ENCODE measurements around the gene MRPS34. TPM values are rescaled to one million over a fixed set of nuclear protein-coding genes. Genes with fewer than 3 reads are reported as not detected.
A peak's percentile ranks its signal among the peaks of the same experiment; 100 is the strongest.

MRPS34 gene
- total RNA-seq, 1 donor from 2014 or later: 31.4 TPM

GRCh38 chr16:1794908-1795666 is 22.2 kb upstream of the MRPS34 start:
- FAIRE-seq (no peak), DNase-seq (ENCODE audit: low spot score in 2 of 2) (peak in 1 of 2 donors; percentile 10)

- peak in 1 of 2 donors; percentile 20 for DNase-seq (ENCODE audit: low spot score in 2 of 2)
Observed at GRCh38 chr16:1794221-1794871, 21.4 kb upstream of the MRPS34 start.

DNA sequence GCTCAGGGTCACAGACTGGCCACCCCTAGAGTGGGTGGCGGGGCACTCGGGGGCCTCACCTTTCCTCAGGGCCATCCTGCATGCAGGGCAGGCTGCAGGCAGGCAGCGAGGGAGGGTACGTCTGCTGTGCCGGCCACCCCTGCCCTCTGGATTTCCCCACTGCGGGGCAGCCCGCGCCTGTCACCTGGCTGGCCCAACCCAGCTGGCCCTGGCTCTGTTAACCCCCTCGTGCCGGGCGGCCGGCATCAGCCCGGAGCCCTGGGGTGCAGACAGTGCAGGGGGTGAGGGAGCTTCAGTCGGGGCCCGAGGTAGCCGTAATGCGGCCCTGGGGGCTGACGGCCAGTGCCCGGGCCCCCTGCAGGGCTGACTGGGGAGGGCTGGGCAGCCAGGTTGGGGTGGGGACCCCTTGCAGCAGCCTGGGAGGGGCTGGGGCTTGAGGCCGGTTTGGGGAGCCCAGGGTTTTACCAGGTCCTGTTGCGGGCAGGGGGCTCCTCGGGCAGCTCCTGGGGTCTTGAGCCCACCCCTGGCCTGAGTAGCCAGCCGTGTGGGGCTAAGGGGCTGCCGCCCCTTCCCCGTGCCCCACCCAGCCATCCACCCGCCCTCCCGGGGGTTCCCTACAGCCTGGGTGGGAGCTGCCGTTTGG is 20.8 kb upstream of the MRPS34 start, which contains the start of gene IGFALS:
IGFALS (minus strand) TSS at position 128 of the 643 bp plus-strand sequence; CDS start at position 75, 53 bp downstream.
- DNase-seq (ENCODE audit: low spot score in 2 of 2) (peak in 1 of 2 donors; percentile 21), FAIRE-seq (no peak)

More at GRCh38 chr16:1794221-1794871, 21.4 kb upstream of the MRPS34 start:
- FAIRE-seq: no peak

DNA sequence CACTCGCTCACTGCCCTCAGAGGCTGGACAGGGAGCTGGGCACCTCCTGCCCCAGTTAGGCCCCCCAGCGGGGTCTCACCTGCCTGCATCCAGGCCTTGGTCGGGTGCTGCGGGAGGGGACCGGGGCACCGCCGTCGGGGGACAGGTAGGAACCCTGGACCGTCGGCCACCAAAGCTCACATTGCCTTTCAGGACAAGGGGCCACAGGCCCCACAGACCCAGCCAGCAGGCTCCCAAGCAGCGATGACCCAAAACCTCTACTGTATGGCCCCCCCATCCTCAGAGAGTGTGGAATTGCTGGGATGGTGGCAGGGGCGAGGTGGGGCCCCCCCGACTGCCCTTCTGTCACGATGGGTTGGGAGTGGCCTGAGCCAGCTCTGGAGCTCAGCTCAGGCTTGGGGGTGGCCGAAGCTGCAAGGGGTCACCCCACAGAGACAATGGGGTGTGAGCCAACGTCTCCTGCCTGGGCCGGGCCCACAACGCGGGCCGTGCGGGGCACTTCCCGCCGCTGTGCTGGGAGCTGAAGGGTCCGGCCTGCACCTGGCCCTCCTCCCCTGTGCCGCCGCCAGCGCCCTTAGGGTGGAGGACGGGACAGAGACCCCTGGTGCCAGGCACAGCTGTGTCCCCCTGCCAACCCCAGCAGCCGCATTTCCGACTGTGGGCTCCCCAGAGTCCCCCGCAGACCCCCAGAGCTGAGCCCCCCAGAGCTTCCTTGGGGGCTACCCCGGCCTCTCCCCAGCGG is 20.1 kb upstream of the MRPS34 start:
- FAIRE-seq (no peak), DNase-seq (ENCODE audit: low spot score in 2 of 2) (peak in 1 of 2 donors; percentile 14)

DNA sequence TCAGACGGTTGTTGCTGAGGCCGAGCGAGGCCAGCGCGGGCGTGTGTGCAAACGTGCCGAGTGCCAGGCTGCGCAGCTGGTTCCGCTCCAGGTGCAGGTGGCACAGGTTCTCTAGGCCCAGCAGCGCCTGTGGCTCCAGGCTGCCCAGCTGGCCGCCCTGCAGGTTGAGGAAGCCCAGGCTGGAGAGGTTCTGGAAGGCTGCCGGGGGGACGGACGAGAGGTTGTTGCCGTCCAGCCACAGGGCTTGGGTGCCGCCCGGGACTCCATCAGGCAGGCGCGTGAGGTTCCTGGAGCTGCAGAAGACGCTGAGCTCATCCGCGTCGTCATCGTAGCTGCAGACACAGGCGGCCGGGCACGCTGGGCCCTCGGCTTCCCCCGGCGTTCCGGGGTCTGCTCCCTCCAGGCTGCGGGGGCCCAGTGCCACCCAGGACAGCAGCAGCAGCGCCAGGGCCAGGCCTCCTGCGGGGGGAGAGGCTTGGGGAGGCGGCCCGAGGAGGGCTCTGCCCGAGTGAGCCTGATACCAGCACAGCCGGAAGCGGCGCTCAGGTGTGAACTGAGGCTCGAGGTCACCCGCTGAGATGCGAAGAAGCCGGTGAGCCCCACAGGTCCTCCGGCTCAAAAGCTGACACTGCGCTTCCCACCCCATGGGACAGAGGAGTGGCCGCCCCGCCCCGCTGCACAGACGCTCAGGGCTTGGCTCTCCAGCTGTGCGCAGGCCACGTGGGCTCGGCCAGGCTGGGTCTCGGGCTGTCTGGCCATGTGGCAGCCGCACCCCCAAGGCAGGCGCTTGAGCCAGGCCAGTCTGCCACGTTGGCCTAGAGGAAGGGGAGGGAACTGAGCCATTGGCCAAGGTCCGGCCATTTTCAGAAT is 19.2 kb upstream of the MRPS34 start:
- peak in 1 of 2 donors; percentile 22 for DNase-seq (ENCODE audit: low spot score in 2 of 2)
- FAIRE-seq: no peak

DNA sequence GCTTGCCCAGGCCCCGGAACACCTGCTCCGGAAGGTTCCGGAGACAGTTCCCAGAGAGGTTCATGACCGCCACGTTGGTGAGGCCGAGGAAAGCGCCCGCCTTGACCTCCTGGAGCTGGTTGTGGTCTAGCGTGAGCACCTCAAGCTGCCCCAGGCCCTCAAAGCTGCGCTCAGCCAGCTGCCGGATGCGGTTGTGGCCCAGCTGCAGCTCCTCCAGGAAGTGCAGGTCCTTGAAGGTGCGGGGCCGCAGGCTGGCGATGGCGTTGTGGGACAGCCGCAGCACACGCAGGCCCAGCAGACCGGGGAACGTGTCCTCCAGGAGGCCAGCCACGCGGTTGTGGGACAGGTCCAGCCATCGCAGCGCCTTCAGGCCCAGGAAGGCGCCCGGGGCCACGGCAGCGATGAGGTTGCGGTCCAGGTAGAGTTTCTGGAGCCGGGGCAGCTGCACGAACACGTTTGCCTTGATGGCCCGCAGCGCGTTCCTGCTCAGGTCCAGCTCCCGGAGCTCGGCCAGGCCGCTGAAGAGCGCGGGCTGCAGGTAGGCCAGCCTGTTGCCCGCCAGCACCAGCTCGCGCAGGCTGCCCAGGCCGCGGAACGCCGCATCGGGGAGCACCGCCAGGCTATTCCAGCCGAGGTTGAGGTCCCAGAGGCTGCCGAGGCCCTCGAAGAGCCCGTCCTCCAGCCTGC is 18.5 kb upstream of the MRPS34 start:
- no peak for FAIRE-seq

GRCh38 chr16:1790611-1791255 is 17.8 kb upstream of the MRPS34 start:
- no peak for FAIRE-seq
- DNase-seq (ENCODE audit: low spot score in 2 of 2): no peak

More for the DNA sequence above, 18.5 kb upstream of the MRPS34 start:
- peak in 1 of 2 donors; percentile 38 for DNase-seq (ENCODE audit: low spot score in 2 of 2)

GRCh38 chr16:1790261-1790610 is 17.3 kb upstream of the MRPS34 start:
- FAIRE-seq (no peak), DNase-seq (ENCODE audit: low spot score in 2 of 2) (no peak)

DNA sequence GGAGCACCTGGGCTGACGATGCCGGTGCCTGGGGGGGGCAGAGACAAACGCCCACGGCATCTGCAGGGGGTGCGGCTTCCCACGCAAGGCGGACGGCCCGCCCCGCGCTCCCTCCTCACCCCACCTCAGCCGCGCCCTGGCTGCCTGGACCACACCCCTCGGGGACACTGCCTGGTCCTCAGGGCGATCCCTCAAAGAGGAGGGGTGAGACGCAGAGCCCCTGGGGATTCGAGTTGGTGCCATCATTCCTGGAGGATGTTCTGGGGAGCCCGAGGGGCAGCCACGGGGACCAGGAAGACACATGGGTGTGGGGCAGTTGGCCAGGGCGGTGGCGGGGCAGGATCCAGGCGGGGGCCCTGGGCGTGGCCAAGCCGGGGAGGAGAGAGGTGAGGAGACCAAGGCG is 16.7 kb upstream of the MRPS34 start:
- FAIRE-seq (no peak), DNase-seq (ENCODE audit: low spot score in 2 of 2) (no peak)

DNA sequence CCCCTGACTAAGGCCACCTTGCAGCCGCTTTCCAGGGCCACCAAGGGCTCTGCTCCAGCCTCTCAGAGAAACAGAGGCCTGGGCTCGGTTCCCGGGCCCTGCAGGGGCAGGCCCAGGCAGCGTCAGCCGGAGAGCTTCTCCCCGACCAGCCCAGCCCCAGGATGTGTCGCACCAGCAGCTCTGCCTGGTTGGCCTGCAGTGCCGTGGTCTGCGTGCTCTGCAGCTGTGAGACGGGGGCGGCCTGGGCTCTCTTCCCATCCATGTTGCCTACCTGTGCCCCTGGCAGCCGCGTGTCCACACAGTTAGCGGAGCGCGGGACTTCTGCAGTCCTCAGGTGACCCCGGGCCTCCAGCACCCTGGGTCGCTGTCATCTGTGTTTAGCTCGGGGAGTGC is 15.8 kb upstream of the MRPS34 start:
- DNase-seq (ENCODE audit: low spot score in 2 of 2): no peak

DNA sequence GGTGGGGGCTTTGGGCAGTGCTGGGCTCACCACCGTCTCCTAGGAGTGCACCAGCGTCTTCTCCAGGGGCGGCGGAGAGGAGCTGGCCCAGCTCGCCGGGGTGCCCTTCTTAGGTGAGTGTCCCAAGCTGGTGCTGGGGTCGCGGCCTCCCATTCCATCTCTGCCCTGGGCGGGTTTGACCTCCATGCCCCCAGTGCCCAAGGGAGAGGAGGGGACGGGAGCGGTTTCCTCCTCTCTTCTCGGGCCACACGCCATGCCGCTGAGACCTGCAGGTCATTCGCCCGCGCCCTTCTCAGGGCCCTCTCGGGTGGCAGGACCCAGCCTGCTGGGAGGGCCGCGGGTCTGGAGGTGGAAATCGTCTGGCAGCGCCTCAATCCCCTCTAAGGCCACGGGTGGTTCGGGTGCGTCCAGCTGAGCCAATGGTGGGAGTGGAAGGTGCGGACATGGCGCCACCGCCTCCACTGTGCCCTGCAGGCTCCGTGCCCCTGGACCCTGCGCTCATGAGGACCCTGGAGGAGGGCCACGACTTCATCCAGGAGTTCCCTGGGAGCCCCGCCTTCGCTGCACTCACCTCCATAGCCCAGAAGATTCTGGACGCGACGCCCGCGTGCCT is 15.3 kb upstream of the MRPS34 start:
- DNase-seq (ENCODE audit: low spot score in 2 of 2): no peak
- no peak for FAIRE-seq

More for the DNA sequence above, 15.8 kb upstream of the MRPS34 start:
- FAIRE-seq: no peak

- no peak for DNase-seq (ENCODE audit: low spot score in 2 of 2)
- no peak for FAIRE-seq
Observed at GRCh38 chr16:1787322-1788094, 14.6 kb upstream of the MRPS34 start.

DNA sequence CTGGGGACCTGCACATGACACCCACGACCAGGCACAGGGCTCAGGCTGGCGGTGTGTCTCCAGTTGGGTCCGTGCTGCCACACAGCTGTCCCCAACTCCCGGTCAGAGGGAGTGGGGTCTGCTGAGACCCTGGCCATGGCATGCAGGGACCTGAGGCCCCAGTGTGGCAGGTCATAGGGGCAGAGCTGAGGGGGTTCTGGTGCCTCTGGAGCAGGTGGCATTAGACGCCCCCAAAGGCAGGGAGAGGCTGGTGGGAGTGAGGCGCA is 14.1 kb upstream of the MRPS34 start:
- DNase-seq (ENCODE audit: low spot score in 2 of 2) (no peak), FAIRE-seq (no peak)

GRCh38 chr16:1786242-1787055 is 13.5 kb upstream of the MRPS34 start:
- FAIRE-seq (no peak), DNase-seq (ENCODE audit: low spot score in 2 of 2) (no peak)

DNA sequence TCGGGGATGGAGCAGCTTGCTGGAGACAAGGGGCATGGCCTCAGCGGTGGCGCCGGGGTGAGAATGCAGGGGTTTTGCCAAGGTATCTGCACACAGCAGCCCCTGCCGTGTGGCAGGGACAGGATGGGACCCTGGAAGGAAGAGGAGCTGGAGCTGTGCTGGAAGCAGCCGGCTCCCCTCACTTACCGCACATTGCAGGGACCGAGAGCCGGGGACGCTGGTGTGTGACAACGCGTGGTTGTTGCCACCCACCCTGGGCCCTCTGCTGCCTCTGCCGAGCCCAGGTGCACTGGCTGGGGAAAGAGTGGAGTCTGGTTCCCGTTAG is 12.9 kb upstream of the MRPS34 start:
- no peak for FAIRE-seq
- no peak for DNase-seq (ENCODE audit: low spot score in 2 of 2)

DNA sequence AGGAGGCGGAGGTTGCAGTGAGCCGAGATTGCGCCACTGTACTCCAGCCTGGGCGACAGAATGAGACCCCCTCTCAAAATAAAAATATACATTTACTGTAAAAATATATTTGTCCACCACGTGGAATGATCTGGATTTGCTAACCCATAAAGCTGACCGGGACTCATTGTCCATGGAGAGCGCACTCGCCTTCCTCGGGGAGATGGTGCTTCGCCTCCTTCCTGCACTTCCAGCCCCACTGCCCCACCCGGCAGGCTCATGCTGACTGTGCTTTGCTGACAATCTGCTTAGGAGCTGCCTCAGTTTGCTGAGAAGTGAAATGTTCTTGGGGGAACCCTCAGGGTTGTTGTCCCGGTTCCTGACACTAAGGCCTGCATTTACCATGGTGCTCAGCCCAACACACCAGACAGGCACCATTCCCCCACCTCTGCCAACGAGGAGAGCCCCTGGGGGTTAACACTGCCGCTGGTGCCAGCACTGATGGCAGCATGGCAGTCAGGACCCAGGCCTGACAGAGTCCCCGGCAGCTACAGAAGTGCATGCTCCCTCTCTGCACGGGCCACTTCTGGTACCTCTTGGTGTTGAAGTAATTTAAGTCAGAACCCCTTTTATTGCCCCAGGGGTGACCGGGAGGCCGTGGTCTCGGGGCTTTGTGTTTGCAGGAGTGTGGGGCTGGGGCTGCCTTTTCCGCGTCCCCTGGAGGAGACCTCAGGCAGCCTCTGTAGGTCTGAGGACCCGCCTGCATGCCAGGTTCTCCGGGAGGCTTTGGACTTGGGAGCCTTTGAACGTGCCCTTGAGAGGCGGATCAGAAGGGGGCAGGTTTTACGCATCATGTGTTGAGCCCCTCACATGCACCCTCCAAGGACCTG is 12.3 kb upstream of the MRPS34 start:
- no peak for FAIRE-seq
- no peak for DNase-seq (ENCODE audit: low spot score in 2 of 2)
